ENCODE data around the gene HOXC9.

HOXC9 gene

DNA sequence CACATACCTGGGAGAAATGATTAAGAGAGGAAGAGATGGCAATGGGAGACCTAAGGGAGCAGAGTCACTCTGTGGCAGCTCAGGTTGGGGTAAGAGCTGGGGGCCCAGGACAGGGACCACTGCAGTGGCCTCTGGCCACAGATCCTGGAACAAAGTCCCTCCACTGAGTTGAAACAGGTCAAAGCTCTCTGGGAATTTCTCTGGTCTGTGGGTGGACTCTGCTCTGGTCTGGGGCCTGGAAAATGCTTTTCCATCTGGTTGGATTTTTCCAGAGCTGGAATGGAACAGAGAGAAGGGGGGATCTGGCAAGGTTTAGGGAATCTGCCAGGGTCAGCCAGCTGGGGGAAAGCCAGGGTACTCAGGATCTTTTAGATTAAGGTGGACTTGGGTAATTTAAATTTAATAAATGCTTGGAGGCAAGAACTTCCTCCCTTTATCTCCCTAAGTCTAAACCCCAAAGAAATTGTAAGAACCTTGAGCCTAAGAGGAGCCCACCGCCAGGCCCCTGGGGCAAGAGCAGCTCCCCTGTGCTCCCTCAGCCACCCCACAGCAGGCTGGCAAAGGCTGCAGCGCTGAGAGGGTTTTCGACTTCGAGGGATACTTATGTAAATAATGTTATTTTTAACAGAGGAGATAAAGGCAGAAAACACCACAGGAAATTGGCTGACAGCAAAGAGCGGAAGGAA lies 11.3 kb upstream of the HOXC9 start:
- no peak for DNase-seq (ENCODE audit: low read depth in 2 of 2)

DNA sequence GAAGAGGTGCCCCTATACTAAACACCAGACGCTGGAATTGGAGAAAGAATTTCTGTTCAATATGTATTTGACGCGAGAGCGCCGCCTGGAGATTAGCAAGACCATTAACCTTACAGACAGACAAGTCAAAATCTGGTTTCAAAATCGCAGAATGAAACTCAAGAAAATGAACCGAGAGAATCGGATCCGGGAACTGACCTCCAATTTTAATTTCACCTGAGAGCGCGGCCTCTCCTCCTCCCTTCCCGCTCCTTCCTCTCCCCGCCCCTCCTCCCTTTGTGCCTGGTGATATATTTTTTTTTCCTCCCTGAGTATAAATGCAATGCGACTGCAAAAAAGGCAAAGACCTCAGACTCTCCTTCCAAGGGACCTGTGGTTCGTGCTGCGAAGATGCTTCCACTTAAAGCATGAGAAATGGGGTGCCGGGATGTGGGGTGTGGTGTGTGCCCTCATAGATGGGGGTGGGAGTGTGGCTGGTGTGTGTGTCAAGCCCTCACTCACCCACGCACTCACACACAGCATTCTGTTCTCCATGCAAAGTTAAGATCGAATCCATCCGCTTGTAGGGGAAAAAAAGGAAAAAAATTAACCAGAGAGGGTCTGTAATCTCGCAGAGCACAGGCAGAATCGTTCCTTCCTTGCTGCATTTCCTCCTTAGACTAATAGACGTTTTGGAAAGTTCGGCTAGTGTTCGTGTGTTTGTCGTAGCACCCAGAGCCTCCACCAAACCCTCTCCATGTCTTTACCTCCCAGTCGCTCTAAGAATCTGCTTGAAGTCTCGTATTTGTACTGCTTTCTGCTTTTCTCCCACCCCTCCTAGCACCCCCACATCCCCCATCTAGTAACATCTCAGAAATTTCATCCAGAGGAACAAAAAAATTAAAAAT lies 10.5 kb upstream of the HOXC9 start:
- no peak for DNase-seq (ENCODE audit: low read depth in 2 of 2)

DNA sequence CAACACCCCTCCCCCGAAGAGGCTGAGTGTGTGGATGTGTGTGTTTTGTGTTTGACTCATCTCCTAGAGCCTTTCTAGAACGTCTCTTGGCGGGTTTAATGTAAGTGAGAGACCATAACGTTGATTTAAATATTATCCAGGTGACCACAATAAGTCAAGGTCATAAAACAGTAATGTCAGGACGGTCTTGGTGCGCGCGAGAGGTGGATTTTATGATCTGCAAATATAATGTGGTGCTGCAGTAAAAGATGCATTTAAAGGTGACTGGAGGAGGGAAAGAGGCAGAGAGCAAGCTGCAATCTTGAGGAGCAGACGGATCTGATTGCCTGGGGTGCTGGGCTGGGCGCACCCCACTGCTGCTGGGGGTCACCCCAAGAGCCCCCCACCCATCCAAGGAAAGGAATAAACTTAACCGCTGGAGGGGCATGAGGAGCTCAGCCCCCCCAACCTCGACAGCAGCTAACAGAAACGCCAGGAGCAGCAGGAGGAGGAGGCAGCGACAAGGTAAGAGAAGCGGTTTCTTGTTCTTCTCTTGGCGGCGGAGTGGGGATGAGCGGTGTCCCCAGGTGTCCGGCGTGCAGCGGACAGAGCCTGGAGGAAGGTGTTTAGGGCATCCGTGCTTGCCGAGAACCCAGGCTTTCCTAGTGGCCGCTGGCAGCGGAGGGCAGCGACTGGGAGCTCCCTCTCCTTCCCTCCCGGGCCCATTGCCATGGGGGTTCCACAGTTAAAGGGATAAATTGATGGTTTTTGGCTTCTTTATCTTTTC lies 9.5 kb upstream of the HOXC9 start:
- no peak for DNase-seq (ENCODE audit: low read depth in 2 of 2)

DNA sequence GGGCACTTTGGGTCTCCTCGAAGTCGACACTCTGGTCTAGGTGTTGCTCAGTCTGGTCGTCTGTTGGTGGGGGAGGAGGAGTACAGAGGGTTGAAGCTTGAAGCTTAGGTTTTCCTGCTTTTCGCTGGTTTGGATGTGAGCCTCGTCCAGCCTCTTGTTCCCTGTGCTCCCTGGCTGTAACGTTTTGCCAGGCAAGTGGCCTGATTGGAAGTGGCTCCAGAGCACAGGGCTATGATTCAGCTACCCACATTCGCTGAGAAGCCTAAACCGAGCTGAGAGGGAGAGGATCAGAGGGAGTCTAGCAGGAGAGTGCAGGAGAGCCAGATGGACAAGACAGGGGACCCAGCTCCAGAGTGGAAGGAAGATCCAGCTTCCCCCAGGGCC lies 8.9 kb upstream of the HOXC9 start:
- DNase-seq (ENCODE audit: low read depth in 2 of 2) = no peak

DNA sequence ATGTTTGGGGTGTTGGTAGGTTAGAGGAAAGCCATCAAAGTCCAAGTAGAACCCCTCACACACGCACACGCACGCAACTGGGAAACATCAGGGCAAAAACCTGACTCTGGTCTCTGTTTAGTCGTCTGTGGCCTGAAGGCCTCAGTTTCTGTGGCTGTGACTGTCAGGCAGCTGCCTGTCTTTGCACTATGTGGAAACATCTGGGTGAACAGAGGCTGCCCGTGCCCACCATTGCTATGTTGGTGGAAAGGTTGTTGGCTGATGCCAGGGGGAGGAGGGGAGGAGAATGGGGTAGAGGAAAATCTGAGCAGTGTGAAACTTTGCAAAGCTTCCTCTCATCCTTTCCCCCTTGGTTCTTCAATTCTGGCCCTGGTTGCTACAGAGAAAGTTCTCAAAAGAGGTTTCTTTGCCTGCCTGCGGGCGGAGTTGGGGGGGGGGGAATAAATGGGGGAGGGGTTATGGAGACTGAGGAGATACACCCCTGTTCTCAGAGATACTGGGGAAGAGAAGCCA lies 7.5 kb upstream of the HOXC9 start:
- DNase-seq (ENCODE audit: low read depth in 2 of 2) = no peak

DNA sequence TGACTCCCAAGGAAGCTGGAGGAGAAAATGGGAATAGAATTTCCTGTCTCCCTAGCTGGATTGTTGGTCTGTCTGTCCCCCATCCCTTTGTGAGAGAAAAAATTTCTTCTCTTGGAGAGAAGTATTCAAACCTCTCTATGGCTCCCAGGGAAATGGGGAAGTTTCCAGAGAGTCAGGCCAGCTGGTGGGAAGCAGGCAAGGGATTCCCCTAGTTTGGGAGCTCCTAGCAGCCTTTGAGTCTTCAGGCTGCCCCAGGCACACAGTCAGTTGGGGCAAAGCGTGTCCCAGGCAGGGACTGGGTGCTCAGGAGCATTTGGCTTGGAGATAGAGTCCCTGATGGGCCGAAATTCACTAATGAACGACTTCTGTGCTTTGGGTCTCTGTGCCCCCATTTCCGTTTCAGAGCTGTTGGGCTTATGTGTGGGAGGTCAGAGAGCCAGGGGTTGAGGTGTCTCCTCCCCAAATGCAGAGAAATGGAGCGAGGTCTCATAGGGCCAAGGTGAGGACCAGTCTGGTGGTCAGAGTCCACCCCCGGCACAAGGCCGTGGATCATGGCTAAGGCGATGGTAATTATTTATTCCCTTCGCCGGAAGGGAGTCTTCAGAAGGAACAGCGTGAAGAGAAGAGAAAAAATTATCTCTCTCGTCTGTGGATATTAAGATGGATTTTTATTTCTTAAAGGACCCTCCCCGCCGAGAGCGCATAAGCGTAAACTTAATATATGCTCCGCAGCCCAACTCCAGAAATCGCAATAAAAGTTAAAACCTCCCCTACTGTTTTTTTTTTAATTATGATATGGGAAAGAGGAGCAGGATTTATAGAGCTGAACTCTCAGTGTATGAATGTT lies 6.6 kb upstream of the HOXC9 start:
- no peak for DNase-seq (ENCODE audit: low read depth in 2 of 2)

DNA sequence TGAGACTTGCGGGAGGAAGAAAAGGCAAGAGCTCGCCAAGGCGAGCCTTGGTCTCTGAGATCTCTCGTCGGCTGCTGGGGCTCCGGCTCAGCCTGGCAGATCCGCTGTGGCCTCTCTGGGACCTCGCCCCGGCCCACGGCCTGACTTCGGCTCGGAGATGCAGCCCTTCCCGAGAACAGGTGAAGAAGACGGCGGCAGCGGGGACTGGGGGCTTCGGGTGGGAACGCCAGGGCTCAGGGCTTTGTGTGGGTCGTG lies 6.0 kb upstream of the HOXC9 start:
- DNase-seq (ENCODE audit: low read depth in 2 of 2) = no peak

DNA sequence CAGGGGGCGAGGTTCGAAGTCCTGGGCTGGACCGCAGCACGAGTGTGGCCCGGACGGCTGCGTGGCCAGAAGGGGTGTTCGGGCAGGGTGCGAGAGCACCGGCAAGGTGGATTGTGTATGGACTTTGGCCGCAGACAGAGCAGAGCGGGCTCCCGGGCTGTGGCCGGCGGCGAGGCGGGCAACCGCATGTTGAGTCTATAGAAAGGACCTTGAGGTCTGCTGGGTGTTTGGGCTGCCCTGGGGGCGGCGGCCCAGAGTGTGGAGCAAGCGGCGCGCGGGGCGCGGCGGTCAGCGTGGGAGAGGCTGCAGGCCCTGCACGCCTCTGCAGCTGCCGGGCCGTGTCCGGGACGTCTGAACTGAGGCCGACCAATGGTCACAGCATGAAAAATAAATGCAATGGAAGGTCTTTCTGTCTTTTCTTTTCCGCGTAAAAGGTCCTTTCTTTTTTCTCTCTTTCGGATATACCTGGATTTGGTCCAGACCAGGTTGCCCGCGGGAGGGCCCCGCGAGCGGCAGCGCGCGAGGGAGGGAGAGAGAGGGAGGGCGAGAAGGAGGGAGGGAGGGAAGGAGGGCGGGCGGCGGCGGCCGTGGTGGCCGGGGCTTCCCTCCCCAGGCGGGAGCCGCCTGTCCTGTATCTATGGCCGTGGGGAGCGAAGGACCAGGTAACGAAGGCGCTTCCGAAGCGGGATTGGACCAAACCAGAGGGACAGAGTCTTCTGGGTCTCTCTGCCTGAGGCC lies 5.5 kb upstream of the HOXC9 start:
- DNase-seq (ENCODE audit: low read depth in 2 of 2) = no peak

DNA sequence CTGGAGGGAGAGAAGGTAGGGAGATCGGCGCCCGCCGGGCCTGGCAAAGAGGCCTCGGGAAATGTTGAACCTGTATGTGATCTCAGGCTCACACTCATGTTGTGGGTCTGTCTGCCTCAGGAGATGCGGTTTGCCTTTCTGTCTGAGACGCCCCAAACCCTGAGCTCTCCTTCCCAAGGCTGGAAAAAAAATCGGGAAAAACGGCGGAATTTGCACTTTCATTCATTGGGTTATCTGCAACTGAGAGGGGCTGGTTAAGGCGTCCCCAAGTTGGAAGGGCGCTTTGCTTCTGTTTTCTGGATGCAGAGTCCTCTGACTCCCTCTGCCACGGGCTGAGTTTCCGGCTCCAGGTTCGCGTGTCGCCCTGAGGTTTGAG lies 5.0 kb upstream of the HOXC9 start:
- DNase-seq (ENCODE audit: low read depth in 2 of 2) = no peak

DNA sequence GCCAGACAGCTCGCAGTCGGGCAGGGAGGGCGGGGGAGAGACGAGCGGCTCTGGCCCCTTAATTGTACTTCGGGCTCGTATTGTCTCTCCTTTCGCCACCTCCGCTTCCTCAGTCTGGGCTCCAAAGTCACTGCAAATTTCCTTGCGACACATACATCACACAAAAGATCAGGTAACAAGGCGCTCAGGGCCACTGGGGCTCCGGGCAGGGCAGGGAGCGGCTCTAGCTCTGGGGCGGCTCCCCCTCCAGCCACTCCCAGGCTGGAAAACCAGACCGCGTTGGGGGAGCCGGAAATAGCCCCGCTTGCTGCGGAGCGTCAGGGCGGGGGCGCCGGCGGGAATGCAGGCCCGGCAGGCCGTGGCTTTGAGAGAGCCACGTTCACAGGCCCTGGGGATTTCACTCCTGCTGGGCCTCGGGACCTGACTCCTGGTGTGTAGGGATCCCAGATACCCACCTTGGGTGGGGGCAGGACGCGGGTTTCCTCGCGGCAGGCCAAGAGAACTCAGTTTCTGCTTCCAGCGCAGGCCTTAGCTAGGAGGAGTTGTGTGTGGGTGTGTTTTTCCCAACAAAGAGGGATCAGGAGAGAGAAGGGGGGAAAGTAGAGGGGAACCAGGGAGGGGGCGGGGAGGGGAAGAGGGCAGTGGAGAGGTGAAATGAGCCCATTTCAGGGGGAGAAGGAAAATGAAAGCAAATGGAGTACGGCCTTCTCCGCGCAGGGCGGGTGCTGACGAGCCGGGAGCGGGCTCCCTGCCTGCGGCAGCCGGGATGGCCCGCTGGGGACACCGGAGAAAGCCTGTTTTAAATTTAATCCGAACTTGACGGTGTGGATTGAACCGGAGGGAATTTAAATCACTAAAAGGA lies 4.4 kb upstream of the HOXC9 start:
- DNase-seq (ENCODE audit: low read depth in 2 of 2) = no peak

DNA sequence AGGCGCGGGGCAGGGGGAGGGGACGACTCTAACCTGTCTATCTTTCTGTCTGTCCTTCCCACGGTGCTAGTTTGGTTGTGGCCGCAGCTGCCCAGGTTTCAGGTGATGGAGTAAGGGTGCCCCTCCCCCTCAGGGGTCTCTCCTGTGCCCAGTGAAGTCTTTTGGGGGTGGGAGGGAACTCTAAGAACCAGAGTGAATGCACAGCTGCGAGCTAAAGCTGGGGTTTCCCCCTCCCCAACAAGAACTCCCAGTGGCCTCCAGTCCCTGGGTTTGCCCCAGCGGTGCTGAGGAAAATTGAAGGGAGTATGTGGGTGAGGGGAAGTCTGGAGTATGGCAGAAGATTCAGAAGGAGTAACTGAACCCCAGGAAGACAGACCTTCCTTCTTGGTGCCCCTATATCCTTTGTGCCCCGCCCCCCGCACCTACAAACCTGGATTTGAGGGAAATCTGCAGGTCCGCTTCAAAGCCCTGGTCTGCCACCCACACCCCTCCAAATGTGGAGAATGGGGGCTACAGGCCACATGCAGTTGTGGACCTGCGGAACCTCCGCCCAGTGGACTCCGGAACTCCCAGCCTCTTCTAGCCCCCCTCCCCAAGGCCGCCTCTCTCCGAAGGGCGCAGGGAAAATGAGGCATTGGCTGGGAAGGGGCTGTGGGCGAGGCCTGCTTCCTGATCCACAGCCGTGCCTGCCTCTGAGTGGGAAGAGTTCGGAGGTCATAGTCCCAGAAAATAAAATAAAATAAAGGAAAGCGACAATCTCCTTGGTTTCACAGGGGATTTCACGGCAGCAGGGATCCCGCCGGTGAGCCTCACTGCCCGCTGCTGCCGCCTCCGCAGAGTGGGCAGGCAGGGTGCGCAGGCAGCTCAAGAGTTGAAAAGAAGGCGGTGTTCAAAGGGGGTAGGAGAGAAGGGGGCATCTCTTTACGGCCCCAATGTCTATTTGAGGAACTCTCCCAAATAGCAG lies 3.4 kb upstream of the HOXC9 start:
- no peak for DNase-seq (ENCODE audit: low read depth in 2 of 2)

DNA sequence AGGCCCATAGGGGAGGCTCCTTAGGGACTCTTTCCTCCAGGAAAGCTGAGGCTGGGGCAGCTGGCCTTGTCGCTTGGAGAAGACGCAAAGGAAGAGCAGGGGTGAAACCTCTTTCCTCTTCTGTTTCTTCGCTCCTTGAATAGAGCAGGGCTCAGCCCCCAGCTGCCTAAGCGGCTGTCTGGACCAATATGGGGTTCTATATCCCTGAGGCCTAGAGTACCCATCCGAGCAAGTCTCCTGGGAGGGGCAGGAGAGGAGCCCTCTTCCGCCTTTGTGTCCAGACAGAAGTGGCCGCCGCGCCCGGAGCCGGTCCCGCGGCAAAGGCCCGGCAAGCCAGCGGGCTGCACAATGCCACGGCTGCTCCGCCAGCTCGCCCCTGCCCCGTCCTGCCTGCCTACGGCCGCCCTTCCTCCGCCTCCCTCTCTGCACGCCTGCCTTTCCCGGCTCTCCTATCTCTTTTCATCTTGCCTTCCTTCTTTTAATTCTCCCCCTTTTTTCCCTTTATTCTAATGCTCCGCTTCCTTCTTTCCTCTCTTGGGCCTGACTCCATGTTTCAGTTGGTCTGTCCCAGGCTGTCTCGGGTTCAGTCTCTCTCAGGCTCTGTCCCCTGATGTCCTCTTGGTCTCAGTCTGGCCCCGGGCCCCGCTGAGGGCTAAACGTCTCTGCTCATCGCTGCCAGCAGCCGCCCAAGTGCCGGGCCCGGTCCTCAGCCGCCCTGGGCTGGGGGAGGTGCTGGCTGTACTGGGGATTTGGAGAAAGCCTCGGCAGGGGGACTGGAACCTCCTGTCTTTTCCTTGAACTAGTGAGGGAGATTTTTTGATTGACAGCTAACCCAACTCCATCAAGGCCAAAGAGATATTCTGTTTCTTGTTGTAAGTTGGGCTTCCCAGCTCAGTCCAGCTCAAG lies 2.5 kb upstream of the HOXC9 start:
- DNase-seq (ENCODE audit: low read depth in 2 of 2) = no peak

DNA sequence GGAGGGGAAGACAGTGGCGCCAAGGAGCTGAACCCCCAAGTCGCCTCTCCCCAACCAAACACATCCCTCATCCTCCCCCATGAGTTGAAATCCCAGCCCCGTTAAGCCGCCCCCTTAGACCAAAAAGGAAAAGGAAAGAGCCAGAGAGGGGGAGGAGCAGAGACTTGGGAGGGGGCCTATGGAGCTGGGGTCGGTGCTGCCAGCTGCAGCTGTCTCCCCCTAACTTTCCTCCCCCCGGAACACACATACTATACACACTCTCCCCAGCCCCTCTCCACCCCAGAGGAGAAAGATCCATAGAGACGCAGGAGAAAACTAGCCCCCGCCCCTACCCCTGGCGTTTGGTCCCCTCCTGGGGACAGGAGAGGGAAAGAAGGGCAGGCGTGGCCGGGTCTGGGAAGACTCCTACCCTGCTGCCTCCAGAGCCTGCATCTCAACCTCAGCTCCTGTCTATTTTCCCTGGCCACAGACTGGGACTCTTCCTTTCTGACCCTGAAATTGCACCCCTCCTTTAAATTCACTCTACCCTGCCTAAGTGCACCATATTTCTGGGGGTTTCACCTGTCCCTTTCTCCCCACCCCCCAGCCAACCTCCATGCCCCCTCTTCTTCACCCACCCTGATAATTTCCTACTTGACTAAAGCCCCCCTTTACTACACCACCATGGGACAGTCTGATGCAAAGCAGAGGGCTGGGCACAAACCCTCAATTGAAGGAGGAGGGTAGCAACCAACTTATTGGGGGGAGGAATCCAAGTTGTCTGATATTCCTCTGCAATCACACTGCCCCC lies 1.7 kb upstream of the HOXC9 start:
- DNase-seq (ENCODE audit: low read depth in 2 of 2) = no peak

DNA sequence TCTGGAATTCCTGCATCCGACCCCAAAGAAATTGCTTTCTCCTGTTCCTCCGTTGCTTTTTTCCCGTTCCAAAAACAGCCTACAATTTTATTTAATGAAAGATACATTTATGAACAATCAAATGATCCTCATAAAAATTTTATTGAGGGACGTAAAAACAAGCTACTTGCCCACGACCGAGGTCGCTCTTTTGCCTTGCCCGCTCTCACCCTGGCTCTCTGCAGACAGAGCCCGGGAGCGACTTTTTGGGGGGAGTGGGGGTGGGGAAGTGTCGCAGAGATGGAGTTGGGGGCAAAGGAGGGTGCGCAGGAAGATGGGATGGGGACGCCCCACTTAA lies 1.1 kb upstream of the HOXC9 start:
- DNase-seq (ENCODE audit: low read depth in 2 of 2) = no peak

DNA sequence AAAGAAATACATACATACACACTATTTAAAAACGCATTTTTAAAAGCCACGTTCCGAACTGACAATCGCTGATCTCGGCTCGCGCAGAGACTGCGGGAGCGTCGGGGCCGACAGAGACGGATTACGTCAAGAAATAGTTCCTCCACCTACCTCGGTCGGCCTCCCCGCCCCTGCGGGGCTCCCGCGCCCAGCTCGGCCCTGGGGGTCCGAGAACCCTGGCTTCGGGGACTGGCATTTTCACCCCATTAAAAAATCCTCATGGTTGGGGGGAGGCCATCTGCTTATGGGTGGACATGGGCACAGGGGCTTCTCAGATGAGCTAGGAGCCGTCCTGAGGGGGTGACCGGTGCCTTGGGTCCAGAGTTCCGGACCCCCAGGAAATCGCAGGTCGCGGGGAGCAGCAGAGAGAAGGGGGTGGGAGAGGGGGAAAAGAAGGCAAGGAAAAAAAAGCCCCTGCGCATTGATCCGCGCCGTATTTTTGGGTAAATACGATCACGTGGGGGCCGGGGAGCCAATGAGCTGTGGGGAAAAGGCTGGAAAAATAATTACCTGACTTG lies 324 bp upstream of the HOXC9 start:
- no peak for DNase-seq (ENCODE audit: low read depth in 2 of 2)

DNA sequence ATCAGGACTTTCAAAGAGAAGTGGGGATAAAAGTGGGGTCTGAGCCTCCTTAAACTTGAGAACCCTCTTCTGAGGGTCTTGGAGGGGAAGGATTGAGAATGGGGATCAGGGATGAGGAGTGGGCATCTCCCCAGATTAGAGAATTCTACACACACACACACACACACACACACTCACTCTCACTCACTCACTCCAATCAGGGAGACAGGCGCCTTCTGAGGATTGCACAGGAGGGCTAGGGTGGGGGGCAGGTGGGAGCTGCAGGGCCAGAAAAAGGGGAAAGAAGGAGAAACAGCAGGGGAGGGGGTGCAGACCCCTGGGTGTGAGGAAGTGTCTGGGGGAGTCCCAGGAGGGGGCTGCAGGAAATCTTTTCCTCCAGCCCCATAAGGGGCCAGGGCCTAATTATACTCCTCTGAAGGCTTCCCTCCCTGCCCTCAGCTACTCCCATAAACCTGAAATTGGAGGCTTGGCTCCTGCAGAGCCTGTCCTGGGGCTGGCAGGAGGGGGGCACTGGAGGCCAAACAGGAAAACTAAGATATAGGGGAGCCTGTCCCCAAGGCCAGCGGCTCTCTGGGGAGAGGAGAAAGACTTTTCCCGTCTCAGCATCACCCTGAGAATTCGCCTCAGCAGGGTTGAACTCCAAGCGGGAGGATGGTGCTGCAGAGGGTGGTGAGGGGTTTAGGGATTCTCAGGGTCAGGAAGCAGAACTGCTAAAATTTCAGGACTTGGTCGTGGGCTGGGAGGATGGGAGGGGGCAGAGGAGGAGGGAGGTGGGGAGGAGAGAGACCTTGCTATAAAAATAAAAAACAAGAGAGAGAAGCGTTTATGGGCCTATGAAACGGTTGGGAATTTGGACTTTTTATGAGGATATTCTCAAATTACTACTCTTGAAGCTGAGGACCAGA lies 1.6 kb downstream of the HOXC9 start:
- DNase-seq (ENCODE audit: low read depth in 2 of 2) = no peak

All from activated CD8-positive, alpha-beta memory T cell treated with anti-CD3 and anti-CD28 coated beads for 4 hours (primary cell).